HCT116 (cell line): ENCODE measurements around the gene NUMB. TPM values are rescaled to one million over a fixed set of nuclear protein-coding genes. Genes with fewer than 3 reads are reported as not detected.

Experiments used
- ATAC-seq: fragments of 200-7000 bp; cut with Tn5 transposase; 2 replicates; pipeline ENCODE4 v1.9.1; 2020; ENCODE audit warnings: mild to moderate bottlenecking, moderate library complexity
- BruUV-seq: library from RNA; stranded (reverse); fragments of 400-500 nt; replicated peaks from 2 replicates; lab custom pipeline; 2021; lab: Mats Ljungman, UMichigan
- CTCF ChIA-PET: fragments of 300-600 bp; sonication (Branson Sonifier 250); formaldehyde crosslinking; loops from one replicate; lab custom pipeline; 2021; ENCODE audit warnings: antibody characterized with exemption; lab: Charles Lee
- POLR2A ChIA-PET: fragments of 300-600, 350-600 bp; sonication (Branson Sonifier 250); formaldehyde crosslinking; loops from one replicate; lab custom pipeline; 2021; ENCODE audit warnings: antibody characterized with exemption; lab: Charles Lee
- RAD21 ChIA-PET, 2 experiments: fragments of 300-600 bp; sonication (Branson Sonifier 250); formaldehyde crosslinking; loops; one replicate each; lab custom pipeline; 2023; ENCODE audit warnings: low total read pairs in 2 of 2; ENCODE audit not compliant: uncharacterized antibody in 2 of 2, unreplicated experiment in 2 of 2, low non-redundant PET in 1 of 2; lab: Charles Lee
- DNase-seq: peaks from one replicate; pipeline ENCODE4 v3.0.0-alpha.2; 2010; ENCODE audit warnings: low read depth, low spot score
- H2AFZ ChIP-seq: fragments of 200-600 bp; shearing (Covaris generic), sonication (generic); 2 replicates; pipeline ENCODE4 v1.6.1; 2017; ENCODE audit warnings: low read depth, mixed run types, mixed read lengths, antibody characterized with exemption, low read length; ENCODE audit not compliant: poor library complexity, severe bottlenecking
- H3K27ac ChIP-seq: 2 replicates; pipeline ENCODE4 v1.5.1; 2012; ENCODE audit warnings: low read depth, low read length
- H3K27me3 ChIP-seq: fragments of 200-600 bp; sonication (generic); 2 replicates; pipeline ENCODE4 v1.6.1; 2016; ENCODE audit warnings: mixed run types, low read length, mixed read lengths; ENCODE audit not compliant: insufficient read depth
- H3K36me3 ChIP-seq, 2 experiments: fragments of 200-500 bp in 1 of 2; fragments of 200-600 bp in 1 of 2; sonication (Bioruptor generic) in 1 of 2; sonication (generic) in 1 of 2; 2 replicates each; pipeline versions ENCODE4 v1.5.1 to v1.6.1; 2014 to 2016; ENCODE audit warnings: low read length in 2 of 2, inconsistent platforms in 1 of 2, mixed read lengths in 1 of 2, mixed run types in 1 of 2; ENCODE audit not compliant: insufficient read depth in 2 of 2, control insufficient read depth in 1 of 2
- H3K4me1 ChIP-seq, 2 experiments: fragments of 200-600 bp in 1 of 2; sonication (generic) in 1 of 2; 2 replicates each; pipeline versions ENCODE4 v1.5.1 to v1.6.1; 2012 to 2017; ENCODE audit warnings: low read length in 2 of 2, inconsistent platforms in 1 of 2, mild to moderate bottlenecking in 1 of 2, mixed read lengths in 1 of 2, mixed run types in 1 of 2, moderate library complexity in 1 of 2; ENCODE audit not compliant: insufficient read depth in 2 of 2, control insufficient read depth in 1 of 2
- H3K4me2 ChIP-seq: fragments of 200-600 bp; sonication (generic); 2 replicates; pipeline ENCODE4 v1.6.1; 2017; ENCODE audit warnings: mixed run types, low read length, mixed read lengths
- H3K4me3 ChIP-seq, 2 experiments: fragments of 200-600 bp in 1 of 2; sonication (generic) in 1 of 2; replicated peaks in 1 of 2; 2 replicates each; pipeline ENCODE4 v1.5.1; 2011 to 2016; ENCODE audit warnings: low read length in 2 of 2, control low read depth in 1 of 2, low read depth in 1 of 2, mild to moderate bottlenecking in 1 of 2, mixed read lengths in 1 of 2, mixed run types in 1 of 2
- H3K79me2 ChIP-seq: fragments of 200-600 bp; sonication (generic); 2 replicates; pipeline ENCODE4 v1.6.1; 2017; ENCODE audit warnings: mild to moderate bottlenecking, mixed run types, low read length, moderate library complexity, mixed read lengths; ENCODE audit not compliant: insufficient read depth
- H3K9ac ChIP-seq: fragments of 200-600 bp; sonication (generic); 2 replicates; pipeline ENCODE4 v1.6.1; 2016; ENCODE audit warnings: low read length, mixed read lengths
- H3K9me2 ChIP-seq: fragments of 200-600 bp; sonication (generic), shearing (Covaris generic); 2 replicates; pipeline ENCODE4 v1.6.1; 2017; ENCODE audit warnings: mixed run types, mild to moderate bottlenecking, moderate library complexity; ENCODE audit not compliant: insufficient read depth
- H3K9me3 ChIP-seq, 2 experiments: fragments of 200-500 bp in 1 of 2; fragments of 200-600 bp in 1 of 2; sonication (Bioruptor generic) in 1 of 2; sonication (generic) in 1 of 2; 2 replicates each; pipeline ENCODE4 v1.6.1; 2014 to 2017; ENCODE audit warnings: low read length in 2 of 2, mixed read lengths in 2 of 2, inconsistent platforms in 1 of 2, low read depth in 1 of 2, mild to moderate bottlenecking in 1 of 2, mixed run types in 1 of 2, moderate library complexity in 1 of 2; ENCODE audit not compliant: control insufficient read depth in 1 of 2, insufficient read depth in 1 of 2
- H4K20me1 ChIP-seq: fragments of 200-600 bp; sonication (generic), shearing (Covaris generic); 2 replicates; pipeline ENCODE4 v1.6.1; 2017; ENCODE audit warnings: mixed run types, mild to moderate bottlenecking, moderate library complexity; ENCODE audit not compliant: insufficient read depth
- ATF3 ChIP-seq: IDR thresholded peaks from 2 replicates; pipeline ENCODE4 v1.6.1; 2012
- EGR1 ChIP-seq: IDR thresholded peaks from 2 replicates; pipeline ENCODE4 v1.6.1; 2012; ENCODE audit warnings: low read depth
- FOSL1 ChIP-seq: IDR thresholded peaks from 2 replicates; pipeline ENCODE4 v1.6.1; 2012; ENCODE audit warnings: low read depth
- POLR2AphosphoS5 ChIP-seq: IDR thresholded peaks from 2 replicates; pipeline ENCODE4 v1.6.1; 2011; ENCODE audit warnings: mild to moderate bottlenecking, low read depth, low read length, moderate library complexity
- RAD21 ChIP-seq: IDR thresholded peaks from 2 replicates; pipeline ENCODE4 v1.6.1; 2012; ENCODE audit warnings: low read depth, mild to moderate bottlenecking
- REST ChIP-seq: IDR thresholded peaks from 2 replicates; pipeline ENCODE4 v1.6.1; 2012; ENCODE audit warnings: low read depth
- SP1 ChIP-seq: IDR thresholded peaks from 2 replicates; pipeline ENCODE4 v1.6.1; 2012; ENCODE audit warnings: low read depth
- ZBTB33 ChIP-seq: IDR thresholded peaks from 2 replicates; pipeline ENCODE4 v1.6.1; 2011; ENCODE audit warnings: mild to moderate bottlenecking, low read length, moderate library complexity; ENCODE audit not compliant: insufficient replicate concordance; ENCODE audit errors: extremely low read depth
- intact Hi-C: fragments of 100-400 bp; cut with micrococcal nuclease; formaldehyde crosslinking; loops from 2 replicates; pipeline ENCODE4 v1.10.0; 2022
- total RNA-seq: library from RNA; stranded (reverse); gene quantifications from one replicate; pipeline ENCODE4 v1.2.1, GENCODE V29; 2021; ENCODE audit not compliant: unreplicated experiment
- TF ChIP-seq, protein P1 (sequence below): IDR thresholded peaks from 2 replicates; pipeline ENCODE4 v1.6.1; 2012

The NUMB gene
- total RNA-seq, 1 experiment from 2014 or later, result 43.0 TPM

- no peaks in the 10 kb centered on the region for H3K9me3 ChIP-seq
- intact Hi-C loops, result no loop called here
- no peaks in the 10 kb centered on the region for H3K27me3 ChIP-seq
- no peak for DNase-seq
- no peaks in the 10 kb centered on the region; a peak in 1 of 4 replicates for H3K36me3 ChIP-seq
- H3K9me2 ChIP-seq, result no peaks in the 10 kb centered on the region
- H3K27ac ChIP-seq, result no peak overlapping the region
- no peaks in the 10 kb centered on the region for H3K4me1 ChIP-seq
- TF ChIP-seq ATF3 (no peak), REST (no peak), FOSL1 (no peak), EGR1 (no peak), SP1 (no peak), ZBTB33 (no peak), POLR2AphosphoS5 (no peak), RAD21 (no peak)
- TF ChIP-seq, protein P1, sequence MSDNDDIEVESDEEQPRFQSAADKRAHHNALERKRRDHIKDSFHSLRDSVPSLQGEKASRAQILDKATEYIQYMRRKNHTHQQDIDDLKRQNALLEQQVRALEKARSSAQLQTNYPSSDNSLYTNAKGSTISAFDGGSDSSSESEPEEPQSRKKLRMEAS, result no peak
- ChIA-PET CTCF (interaction anchor here (0.7 kb wide), 1 partner anchor 40 kb away, joined by 3 read pairs; no protein-coding TSS in a partner anchor), POLR2A (no interaction called here), RAD21 (no interaction called here)
- H3K9ac ChIP-seq, result no peak overlapping the region
- no peaks in the 10 kb centered on the region for H4K20me1 ChIP-seq
- H3K4me2 ChIP-seq, result no peak overlapping the region
- no peak overlapping the region for H2AFZ ChIP-seq
- BruUV-seq, result no TSS peak
- no peaks in the 10 kb centered on the region for H3K79me2 ChIP-seq
- no peak overlapping the region for H3K4me3 ChIP-seq
- ATAC-seq, result no peak
Observed at GRCh38 chr14:73255693-73256225, 202.6 kb downstream of the NUMB start.
